Measurements from ENCODE around the gene CRYGC.

The CRYGC gene

GRCh38 chr2:208092093-208092832, 37.4 kb downstream of the CRYGC start:
- DNase-seq, result no peak

- no peak for DNase-seq
Measured at GRCh38 chr2:208090420-208090819, 39.2 kb downstream of the CRYGC start.

- DNase-seq, result no peak
Measured at GRCh38 chr2:208086029-208086428, 43.6 kb downstream of the CRYGC start.

DNA sequence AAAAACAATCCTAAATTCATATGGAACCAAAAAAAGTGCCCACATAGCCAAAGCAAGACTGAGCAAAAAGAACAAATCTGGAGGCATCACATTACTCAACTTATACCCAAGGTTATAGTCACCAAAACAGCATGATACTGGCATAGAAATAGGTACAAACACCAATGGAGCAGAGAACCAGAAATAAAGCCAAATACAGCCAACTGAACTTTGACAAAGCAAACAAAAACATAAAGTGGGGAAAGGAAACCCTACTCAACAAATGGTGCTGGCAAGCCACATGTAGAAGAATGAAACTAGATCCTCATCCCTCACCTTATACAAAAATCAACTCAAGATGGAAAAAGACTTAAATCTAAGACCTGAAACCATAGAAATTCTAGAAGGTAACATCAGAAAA, 45.8 kb downstream of the CRYGC start:
- no peak for DNase-seq

All from KG1 (cell line).